Uterus (tissue), 4 donors: ENCODE results near the gene TBXA2R. TPM values are rescaled to one million over a fixed set of nuclear protein-coding genes. Genes with fewer than 3 reads are reported as not detected.
"Not testable (repeated sequence)": the region's sequence is repeated elsewhere in the genome, so short reads cannot be mapped to it uniquely, and the experiment has no call there.

Source experiments
- DNase-seq, 2 donors: peaks; one replicate each; pipeline ENCODE4 v3.0.0-alpha.2; 2019 to 2020
- H3K27ac ChIP-seq, 2 donors: fragments of 200-600 bp; sonication (generic); 1 replicate in 1 of 2; 2 replicates in 1 of 2; pipeline ENCODE4 v1.5.1; 2016 to 2018
- H3K27me3 ChIP-seq, 2 donors: fragments of 200-600 bp; sonication (generic); one replicate each; pipeline ENCODE4 v1.5.1; 2018 to 2019; ENCODE audit warnings: control low read depth in 1 of 2
- H3K36me3 ChIP-seq, 2 donors: fragments of 200-600 bp; sonication (generic); one replicate each; pipeline ENCODE4 v1.5.1; 2019; ENCODE audit warnings: control low read depth in 1 of 2
- H3K4me1 ChIP-seq, 2 donors: fragments of 200-600 bp; sonication (generic); one replicate each; pipeline ENCODE4 v1.5.1; 2018 to 2019; ENCODE audit warnings: control low read depth in 1 of 2
- H3K4me3 ChIP-seq, 2 donors: fragments of 200-600 bp; sonication (generic); 1 replicate in 1 of 2; 2 replicates in 1 of 2; pipeline ENCODE4 v1.5.1; 2018 to 2019; ENCODE audit warnings: mild to moderate bottlenecking in 1 of 2
- H3K9me3 ChIP-seq, 2 donors: fragments of 200-600 bp; sonication (generic); one replicate each; pipeline ENCODE4 v1.5.1; 2019; ENCODE audit warnings: control low read depth in 1 of 2
- CTCF ChIP-seq, 4 experiments: fragments of 200-600 bp in 2 of 4; fragments of 450-650 bp in 2 of 4; sonication (generic) in 2 of 4; IDR thresholded peaks; one replicate each; pipeline ENCODE4 v1.5.1; 2016 to 2019; ENCODE audit warnings: antibody characterized with exemption in 4 of 4, mild to moderate bottlenecking in 2 of 4, moderate library complexity in 1 of 4
- POLR2A ChIP-seq, 2 donors: fragments of 450-650 bp; IDR thresholded peaks; one replicate each; pipeline ENCODE4 v1.6.1; 2016; ENCODE audit warnings: antibody characterized with exemption in 2 of 2, mild to moderate bottlenecking in 1 of 2, moderate library complexity in 1 of 2
- intact Hi-C: fragments of 100-400 bp; cut with DNase I; formaldehyde crosslinking; loops from one replicate; pipeline ENCODE4 v1.15.1; 2023; ENCODE audit warnings: low total_unique reads
- total RNA-seq, 4 donors: library from RNA; depleted of rRNA in 3 of 4; stranded (reverse); fragments of >200 nt in 3 of 4; gene quantifications; one replicate each; pipeline versions ENCODE4 v1.1.0 to v1.2.4, GENCODE V29; 2014 to 2023
- donor health status: DM: yes; HTN: yes; CAD: no.

TBXA2R gene
- total RNA-seq, 4 donors from 2014 or later, result 2.6 to 7.3 TPM; not detected in 2

GRCh38 chr19:3653081-3653795, 46.6 kb upstream of the TBXA2R start:
- no peak for TF ChIP-seq CTCF (IDR thresholded peaks at IDR 0.05)
- no peak for TF ChIP-seq POLR2A (IDR thresholded peaks at IDR 0.05)
- H3K27ac ChIP-seq, result no peak overlapping the region
- H3K36me3 ChIP-seq, result no peaks in the 10 kb centered on the region
- no peaks in the 10 kb centered on the region for H3K4me1 ChIP-seq
- no peak overlapping the region for H3K4me3 ChIP-seq
- no peaks in the 10 kb centered on the region for H3K9me3 ChIP-seq
- H3K27me3 ChIP-seq, result no peaks in the 10 kb centered on the region
- no peak for DNase-seq
- intact Hi-C loops, result no loop called here

GRCh38 chr19:3652422-3652821, 45.7 kb upstream of the TBXA2R start:
- H3K4me3 ChIP-seq, result no peak overlapping the region
- DNase-seq, result no peak
- intact Hi-C loops, result no loop called here
- TF ChIP-seq POLR2A (IDR thresholded peaks at IDR 0.05) (no peak), CTCF (IDR thresholded peaks at IDR 0.05) (no peak)
- no peaks in the 10 kb centered on the region for H3K4me1 ChIP-seq
- no peak overlapping the region for H3K27ac ChIP-seq
- H3K9me3 ChIP-seq, result no peaks in the 10 kb centered on the region
- H3K27me3 ChIP-seq, result no peaks in the 10 kb centered on the region
- H3K36me3 ChIP-seq, result no peaks in the 10 kb centered on the region

- no peaks in the 10 kb centered on the region for H3K9me3 ChIP-seq
- no peaks in the 10 kb centered on the region for H3K36me3 ChIP-seq
- intact Hi-C loops, result no loop called here
- TF ChIP-seq POLR2A (IDR thresholded peaks at IDR 0.05) (no peak), CTCF (IDR thresholded peaks at IDR 0.05) (no peak)
- no peaks in the 10 kb centered on the region for H3K4me1 ChIP-seq
- H3K4me3 ChIP-seq, result no peak overlapping the region
- H3K27ac ChIP-seq, result no peak overlapping the region
- H3K27me3 ChIP-seq, result no peaks in the 10 kb centered on the region
- DNase-seq, result no peak
Measured at GRCh38 chr19:3651684-3652083, 45.0 kb upstream of the TBXA2R start.

DNA sequence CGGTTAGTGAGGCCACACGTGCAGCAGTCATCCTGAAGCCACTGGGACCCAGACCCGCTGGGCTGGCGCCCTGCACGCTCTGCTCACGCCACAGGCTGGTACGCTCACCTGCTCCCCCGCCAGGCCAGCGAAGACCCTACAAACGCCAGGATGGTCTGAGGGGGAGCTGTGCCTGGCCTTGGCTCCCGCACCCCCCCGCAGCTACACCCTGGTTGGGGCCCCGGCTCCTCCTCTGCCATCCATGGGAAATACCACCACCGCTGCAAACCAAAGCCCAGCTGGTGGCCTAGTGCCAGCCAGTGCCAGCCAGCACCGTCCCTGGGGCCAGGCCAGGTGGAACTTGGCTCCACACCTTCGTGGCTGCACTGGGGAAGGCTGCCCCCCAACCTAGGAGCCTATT, 43.2 kb upstream of the TBXA2R start:
- no peaks in the 10 kb centered on the region for H3K27me3 ChIP-seq
- TF ChIP-seq POLR2A (IDR thresholded peaks at IDR 0.05), result no peak
- no peaks in the 10 kb centered on the region for H3K9me3 ChIP-seq
- no peaks in the 10 kb centered on the region for H3K4me1 ChIP-seq
- intact Hi-C loops, result no loop called here
- no peak overlapping the region for H3K27ac ChIP-seq
- no peak for DNase-seq
- H3K4me3 ChIP-seq, result no peak overlapping the region
- no peaks in the 10 kb centered on the region for H3K36me3 ChIP-seq

- no peak for DNase-seq
- TF ChIP-seq POLR2A (IDR thresholded peaks at IDR 0.05) (no peak), CTCF (IDR thresholded peaks at IDR 0.05) (no peak)
- no peak overlapping the region for H3K4me3 ChIP-seq
- H3K9me3 ChIP-seq, result no peaks in the 10 kb centered on the region
- no peaks in the 10 kb centered on the region for H3K27me3 ChIP-seq
- no peaks in the 10 kb centered on the region for H3K36me3 ChIP-seq
- intact Hi-C loops, result no loop called here
- no peak overlapping the region for H3K27ac ChIP-seq
- no peaks in the 10 kb centered on the region for H3K4me1 ChIP-seq
Measured at GRCh38 chr19:3648037-3648905, 41.6 kb upstream of the TBXA2R start.

- DNase-seq, H3K36me3 ChIP-seq, H3K27ac ChIP-seq, H3K27me3 ChIP-seq, H3K4me3 ChIP-seq, H3K9me3 ChIP-seq, intact Hi-C loops, H3K4me1 ChIP-seq: not testable (repeated sequence)
Measured at GRCh38 chr19:3647102-3647501, 40.4 kb upstream of the TBXA2R start.
